Hepatocyte (in vitro differentiated cells): ENCODE results near the gene TMEM107. TPM values are rescaled to one million over a fixed set of nuclear protein-coding genes. Genes with fewer than 3 reads are reported as not detected.

Experiments
- DNase-seq: peaks from one replicate; pipeline ENCODE4 v3.0.0-alpha.2; 2016; ENCODE audit warnings: low spot score
- H2AFZ ChIP-seq: fragments of 200-600 bp; sonication (generic); 2 replicates; pipeline ENCODE4 v1.6.0; 2016; ENCODE audit warnings: antibody characterized with exemption, mild to moderate bottlenecking
- H3K27ac ChIP-seq: fragments of 200-600 bp; sonication (generic); 2 replicates; pipeline ENCODE4 v1.5.1; 2016; ENCODE audit warnings: mild to moderate bottlenecking
- H3K27me3 ChIP-seq: fragments of 200-600 bp; sonication (generic); 2 replicates; pipeline ENCODE4 v1.6.1; 2016
- H3K36me3 ChIP-seq: fragments of 200-600 bp; sonication (generic); replicated peaks from 2 replicates; pipeline ENCODE4 v1.5.1; 2016; ENCODE audit warnings: low read depth; ENCODE audit not compliant: insufficient read depth
- H3K4me1 ChIP-seq: fragments of 200-600 bp; sonication (generic); 2 replicates; pipeline ENCODE4 v1.5.1; 2016; ENCODE audit warnings: mild to moderate bottlenecking, moderate library complexity; ENCODE audit not compliant: insufficient read depth
- H3K4me2 ChIP-seq: fragments of 200-600 bp; sonication (generic); 2 replicates; pipeline ENCODE4 v1.6.0; 2016
- H3K4me3 ChIP-seq: fragments of 200-600 bp; sonication (generic); 2 replicates; pipeline ENCODE4 v1.5.1; 2016; ENCODE audit warnings: mild to moderate bottlenecking
- H3K79me2 ChIP-seq: fragments of 200-600 bp; sonication (generic); 2 replicates; pipeline ENCODE4 v1.6.0; 2017; ENCODE audit warnings: mild to moderate bottlenecking
- H3K9me2 ChIP-seq: fragments of 200-600 bp; sonication (generic); replicated peaks from 2 replicates; pipeline ENCODE4 v1.6.0; 2017; ENCODE audit warnings: mild to moderate bottlenecking; ENCODE audit not compliant: insufficient read depth
- H3K9me3 ChIP-seq: fragments of 200-600 bp; sonication (generic); 2 replicates; pipeline ENCODE4 v1.5.1; 2016; ENCODE audit warnings: low read depth, mild to moderate bottlenecking
- H4K20me1 ChIP-seq: fragments of 200-600 bp; sonication (generic); 2 replicates; pipeline ENCODE4 v1.6.0; 2016; ENCODE audit warnings: mild to moderate bottlenecking; ENCODE audit not compliant: insufficient read depth, poor library complexity, severe bottlenecking
- EZH2 ChIP-seq: fragments of 200-600 bp; sonication (generic); IDR thresholded peaks from 2 replicates; pipeline ENCODE4 v1.6.1; 2016; ENCODE audit warnings: antibody characterized with exemption, mild to moderate bottlenecking, borderline replicate concordance
- EZH2phosphoT487 ChIP-seq: fragments of 200-600 bp; sonication (generic); IDR thresholded peaks from one replicate; pipeline ENCODE4 v1.6.1; 2018; ENCODE audit warnings: antibody characterized with exemption, mild to moderate bottlenecking, low read depth, moderate library complexity; ENCODE audit not compliant: unreplicated experiment, severe bottlenecking
- WGBS: methylation state at CpG from one replicate; pipeline ENCODE4 v1.1.6; 2016; ENCODE audit warnings: low lambda C conversion rate; ENCODE audit errors: missing lambda C conversion rate; 5-methylcytosine and 5-hydroxymethylcytosine counted together
- polyA plus RNA-seq: library from polyadenylated mRNA; unstranded; fragments of >200 nt; fragmentation: Nextera tagmentation; extraction: Ambion mirVana; gene quantifications from 2 replicates; pipeline ENCODE4 v1.2.1, GENCODE V29; 2016
- total RNA-seq: library from RNA; depleted of rRNA; stranded (reverse); fragments of >200 nt; gene quantifications from 2 replicates; pipeline ENCODE4 v1.2.3, GENCODE V29; 2014
- TF ChIP-seq, protein P1 (sequence below): fragments of 200-600 bp; sonication (generic); IDR thresholded peaks from 2 replicates; pipeline ENCODE4 v1.5.1; 2016; ENCODE audit warnings: antibody characterized with exemption, mild to moderate bottlenecking; ENCODE audit not compliant: poor library complexity

The TMEM107 gene
- total and polyA plus RNA-seq, 2 experiments from 2014 or later = 12.8 to 21.1 TPM

DNA sequence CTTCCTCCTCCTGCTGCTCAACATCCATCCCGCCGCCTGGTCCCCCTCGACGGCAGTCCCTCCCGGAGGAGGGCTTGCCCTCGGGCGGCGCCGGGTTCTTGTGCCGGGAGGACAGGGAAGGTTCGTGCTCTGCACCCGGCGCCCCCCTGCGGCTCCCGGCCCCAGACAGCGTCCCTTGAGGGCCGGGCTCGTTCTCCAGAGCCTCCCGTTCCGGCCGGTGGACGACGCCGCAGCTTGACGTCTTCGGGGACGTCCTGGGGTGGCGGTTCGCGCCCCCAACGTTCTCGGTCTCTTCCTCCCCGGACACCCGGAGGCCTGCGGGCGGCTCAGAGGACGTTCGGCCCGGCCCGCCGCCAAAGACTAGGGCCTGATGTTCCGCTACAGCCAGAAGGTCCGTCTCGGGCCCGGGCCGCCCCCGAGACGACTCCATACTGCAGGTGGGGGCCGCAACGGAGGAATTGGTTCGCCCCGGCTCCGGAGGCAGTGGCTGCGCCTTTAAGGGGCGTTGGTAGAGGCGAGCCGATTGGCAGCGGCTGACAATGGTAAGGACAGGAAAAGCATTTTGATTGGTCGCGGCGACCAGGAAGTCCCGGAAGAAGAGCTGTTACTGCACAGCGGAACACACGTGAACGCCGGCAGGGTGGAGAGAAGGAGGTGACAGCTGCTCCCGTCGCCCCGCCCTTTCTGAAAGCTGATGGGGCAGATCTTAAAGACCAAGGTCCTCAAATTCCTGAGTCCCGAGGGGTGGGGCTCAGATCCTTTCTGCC, 13.7 kb upstream of the TMEM107 start, which contains the start of gene BORCS6:
TSS of gene BORCS6 (minus strand) at position 470 of the 767 bp plus-strand sequence. CDS start at position 430, 40 bp downstream.
- H3K4me2 ChIP-seq = peak within 1 kb of the TSS; percentile 76
- no peaks in the 10 kb centered on the region for H3K36me3 ChIP-seq
- peak within 1 kb of the TSS; percentile 81 for H3K4me3 ChIP-seq
- H3K27ac ChIP-seq = peak within 1 kb of the TSS; percentile 93
- no peaks in the 10 kb centered on the region for H3K27me3 ChIP-seq
- peak; percentile 98 for DNase-seq
- TF ChIP-seq EZH2 (no peak), EZH2phosphoT487 (no peak)
- TF ChIP-seq, protein P1, sequence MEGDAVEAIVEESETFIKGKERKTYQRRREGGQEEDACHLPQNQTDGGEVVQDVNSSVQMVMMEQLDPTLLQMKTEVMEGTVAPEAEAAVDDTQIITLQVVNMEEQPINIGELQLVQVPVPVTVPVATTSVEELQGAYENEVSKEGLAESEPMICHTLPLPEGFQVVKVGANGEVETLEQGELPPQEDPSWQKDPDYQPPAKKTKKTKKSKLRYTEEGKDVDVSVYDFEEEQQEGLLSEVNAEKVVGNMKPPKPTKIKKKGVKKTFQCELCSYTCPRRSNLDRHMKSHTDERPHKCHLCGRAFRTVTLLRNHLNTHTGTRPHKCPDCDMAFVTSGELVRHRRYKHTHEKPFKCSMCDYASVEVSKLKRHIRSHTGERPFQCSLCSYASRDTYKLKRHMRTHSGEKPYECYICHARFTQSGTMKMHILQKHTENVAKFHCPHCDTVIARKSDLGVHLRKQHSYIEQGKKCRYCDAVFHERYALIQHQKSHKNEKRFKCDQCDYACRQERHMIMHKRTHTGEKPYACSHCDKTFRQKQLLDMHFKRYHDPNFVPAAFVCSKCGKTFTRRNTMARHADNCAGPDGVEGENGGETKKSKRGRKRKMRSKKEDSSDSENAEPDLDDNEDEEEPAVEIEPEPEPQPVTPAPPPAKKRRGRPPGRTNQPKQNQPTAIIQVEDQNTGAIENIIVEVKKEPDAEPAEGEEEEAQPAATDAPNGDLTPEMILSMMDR = peak; percentile 3
- H4K20me1 ChIP-seq = no peaks in the 10 kb centered on the region
- peaks cover 9% of the 10 kb centered on the region for H3K79me2 ChIP-seq
- WGBS = under 1% methylated on average over 62 of the region's 70 CpGs
- peaks cover 12% of the 10 kb centered on the region for H3K4me1 ChIP-seq
- H2AFZ ChIP-seq = peak within 1 kb of the TSS; percentile 54
- no peaks in the 10 kb centered on the region for H3K9me3 ChIP-seq
- H3K9me2 ChIP-seq = no peaks in the 10 kb centered on the region

DNA sequence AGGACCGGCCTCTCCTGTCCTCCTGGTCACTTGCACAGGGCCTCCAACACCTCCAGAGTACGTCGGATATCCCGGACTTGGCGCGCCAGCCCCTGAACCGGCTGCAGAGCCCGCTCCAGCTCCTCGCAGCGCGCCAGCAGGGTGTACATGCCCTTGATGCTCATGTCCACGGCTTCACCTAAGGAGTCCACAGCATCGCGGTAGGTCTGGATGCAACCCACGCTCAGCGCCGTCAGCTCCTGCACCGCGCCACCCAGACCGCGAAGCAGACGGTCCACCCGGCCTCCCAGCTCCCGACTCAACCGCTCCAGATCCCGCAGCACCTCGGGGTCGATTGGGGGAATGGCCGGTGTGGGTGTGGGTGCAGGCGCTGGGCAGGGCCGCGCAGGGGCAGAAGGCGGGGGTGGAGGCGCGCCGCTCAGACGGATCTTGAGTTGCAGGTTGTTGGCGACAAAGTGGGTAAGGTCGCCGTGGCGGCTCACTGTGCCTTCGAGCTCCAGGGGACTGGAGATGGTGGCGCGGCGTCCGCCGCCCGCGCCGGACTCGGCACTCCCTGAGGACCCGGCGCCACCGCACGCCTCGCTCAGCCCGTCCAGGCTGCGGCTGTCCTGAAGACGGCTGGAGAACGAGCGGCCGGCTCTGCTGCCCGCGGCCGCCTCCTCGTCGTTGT, 13.0 kb upstream of the TMEM107 start:
- peaks cover 12% of the 10 kb centered on the region for H3K4me1 ChIP-seq
- no peaks in the 10 kb centered on the region for H3K36me3 ChIP-seq
- no peaks in the 10 kb centered on the region for H4K20me1 ChIP-seq
- no peaks in the 10 kb centered on the region for H3K27me3 ChIP-seq
- H3K4me2 ChIP-seq = peak overlapping the region; percentile 76
- peaks cover 9% of the 10 kb centered on the region for H3K79me2 ChIP-seq
- no peak for TF ChIP-seq EZH2
- no peak for TF ChIP-seq EZH2phosphoT487
- TF ChIP-seq, protein P1 = no peak
- peak; percentile 38 for DNase-seq
- no peaks in the 10 kb centered on the region for H3K9me3 ChIP-seq
- no peaks in the 10 kb centered on the region for H3K9me2 ChIP-seq
- peak overlapping the region; percentile 93 for H3K27ac ChIP-seq
- peak overlapping the region; percentile 51 for H2AFZ ChIP-seq
- WGBS = 7% methylated on average over 41 of the region's 67 CpGs
- peak overlapping the region; percentile 81 for H3K4me3 ChIP-seq

DNA sequence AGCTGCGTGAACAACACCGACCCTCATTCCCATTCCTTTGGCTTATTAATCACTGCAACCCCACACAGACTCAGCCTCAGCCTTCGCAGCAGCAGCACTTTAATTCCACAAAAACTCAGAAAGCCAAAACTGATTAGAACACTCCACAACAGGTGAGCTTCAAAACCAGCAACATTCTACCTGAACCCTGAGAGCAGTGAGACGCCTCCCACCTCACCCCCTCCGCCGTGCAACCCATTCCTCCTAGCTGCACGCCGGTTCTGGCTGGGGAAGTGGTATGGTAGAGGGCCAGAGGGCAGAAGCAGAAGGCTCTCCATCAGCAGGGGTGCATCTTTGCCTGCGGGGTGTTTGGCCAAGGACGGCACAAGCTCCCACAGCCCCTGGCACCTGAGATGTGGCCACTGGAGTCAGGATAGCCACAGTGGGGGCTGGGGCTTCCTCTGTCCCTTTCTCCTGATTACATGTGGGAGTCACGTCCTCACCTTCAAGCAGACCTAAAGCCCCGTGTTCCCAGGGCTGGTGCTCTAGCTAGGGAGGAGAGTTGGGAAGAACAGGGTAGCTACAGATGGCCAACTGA, 12.2 kb upstream of the TMEM107 start:
- H3K27me3 ChIP-seq = no peaks in the 10 kb centered on the region
- peak overlapping the region; percentile 76 for H3K4me2 ChIP-seq
- peak overlapping the region; percentile 28 for H3K27ac ChIP-seq
- H3K79me2 ChIP-seq = peaks cover 9% of the 10 kb centered on the region
- no peak for TF ChIP-seq EZH2
- TF ChIP-seq, protein P1 = no peak
- TF ChIP-seq EZH2phosphoT487 = no peak
- H3K36me3 ChIP-seq = no peaks in the 10 kb centered on the region
- H3K4me1 ChIP-seq = peaks cover 12% of the 10 kb centered on the region
- DNase-seq = no peak
- no peaks in the 10 kb centered on the region for H3K9me3 ChIP-seq
- no peaks in the 10 kb centered on the region for H4K20me1 ChIP-seq
- H3K9me2 ChIP-seq = no peaks in the 10 kb centered on the region
- WGBS = 41% methylated on average over 12 of the region's 12 CpGs
- peak overlapping the region; percentile 81 for H3K4me3 ChIP-seq
- H2AFZ ChIP-seq = no peak overlapping the region
